ENCODE measurements around the gene IQSEC3.
"Not testable (repeated sequence)": the region's sequence is repeated elsewhere in the genome, so short reads cannot be mapped to it uniquely, and the experiment has no call there.

Gene IQSEC3

GRCh38 chr12:66428-66781 lies at the start of gene IQSEC3:
Gene IQSEC3 (plus strand): TSS chr12:66767. CDS start chr12:66883, 116 bp downstream.
- not testable (repeated sequence) for H3K36me3 ChIP-seq (ENCODE audit: insufficient read depth, low read length); H3K9me2 ChIP-seq (replicated peaks; ENCODE audit: low read depth, low read length); H3K9me3 ChIP-seq (ENCODE audit: insufficient read depth, low read depth, low read length); H2AFZ ChIP-seq (ENCODE audit: low read length); H3K9ac ChIP-seq (ENCODE audit: low read depth, low read length, poor library complexity, severe bottlenecking); H3K4me2 ChIP-seq (ENCODE audit: low read depth, low read length, poor library complexity, severe bottlenecking); H3K4me3 ChIP-seq (ENCODE audit: low read length, poor library complexity, severe bottlenecking); H3K79me2 ChIP-seq (ENCODE audit: insufficient read depth, low read length); H3F3A ChIP-seq (ENCODE audit: low read depth); H3K27me3 ChIP-seq (ENCODE audit: insufficient read depth, low read length, poor library complexity, severe bottlenecking); H4K20me1 ChIP-seq (ENCODE audit: insufficient read depth, low read length, poor library complexity, severe bottlenecking); H3K4me1 ChIP-seq (ENCODE audit: insufficient read depth, low read length, poor library complexity, severe bottlenecking)

- not testable (repeated sequence) for H3K9ac ChIP-seq (ENCODE audit: low read depth, low read length, poor library complexity, severe bottlenecking); H4K20me1 ChIP-seq (ENCODE audit: insufficient read depth, low read length, poor library complexity, severe bottlenecking); H3K4me2 ChIP-seq (ENCODE audit: low read depth, low read length, poor library complexity, severe bottlenecking); H3K9me2 ChIP-seq (replicated peaks; ENCODE audit: low read depth, low read length); H3K79me2 ChIP-seq (ENCODE audit: insufficient read depth, low read length); H3K36me3 ChIP-seq (ENCODE audit: insufficient read depth, low read length); H2AFZ ChIP-seq (ENCODE audit: low read length); H3K4me3 ChIP-seq (ENCODE audit: low read length, poor library complexity, severe bottlenecking); H3K9me3 ChIP-seq (ENCODE audit: insufficient read depth, low read depth, low read length); H3K27me3 ChIP-seq (ENCODE audit: insufficient read depth, low read length, poor library complexity, severe bottlenecking); H3F3A ChIP-seq (ENCODE audit: low read depth)
- H3K4me1 ChIP-seq (ENCODE audit: insufficient read depth, low read length, poor library complexity, severe bottlenecking), result peaks cover 11% of the 10 kb centered on the region
Measured at GRCh38 chr12:17370-18340, 48.9 kb upstream of the IQSEC3 start.

DNA sequence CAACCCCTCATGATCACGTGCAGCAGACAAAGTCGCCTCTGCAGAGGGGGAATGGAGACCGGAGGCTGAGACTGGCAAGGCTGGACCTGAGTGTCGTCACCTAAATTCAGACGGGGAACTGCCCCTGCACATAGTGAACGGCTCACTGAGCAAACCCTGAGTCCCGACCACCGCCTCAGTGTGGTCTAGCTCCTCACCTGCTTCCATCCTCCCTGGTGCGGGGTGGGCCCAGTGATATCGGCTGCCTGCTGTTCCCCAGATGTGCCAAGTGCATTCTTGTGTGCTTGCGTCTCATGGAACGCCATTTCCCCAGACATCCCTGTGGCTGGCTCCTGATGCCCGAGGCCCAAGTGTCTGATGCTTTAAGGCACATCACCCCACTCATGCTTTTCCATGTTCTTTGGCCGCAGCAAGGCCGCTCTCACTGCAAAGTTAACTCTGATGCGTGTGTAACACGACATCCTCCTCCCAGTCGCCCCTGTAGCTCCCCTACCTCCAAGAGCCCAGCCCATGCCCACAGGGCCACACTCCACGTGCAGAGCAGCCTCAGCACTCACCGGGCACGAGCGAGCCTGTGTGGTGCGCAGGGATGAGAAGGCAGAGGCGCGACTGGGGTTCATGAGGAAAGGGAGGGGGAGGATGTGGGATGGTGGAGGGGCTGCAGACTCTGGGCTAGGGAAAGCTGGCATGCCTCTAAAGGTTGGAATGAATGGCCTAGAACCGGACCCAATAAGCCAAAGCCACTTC lies 47.6 kb upstream of the IQSEC3 start:
- H3K79me2 ChIP-seq (ENCODE audit: insufficient read depth, low read length); H3F3A ChIP-seq (ENCODE audit: low read depth); H3K27me3 ChIP-seq (ENCODE audit: insufficient read depth, low read length, poor library complexity, severe bottlenecking); H2AFZ ChIP-seq (ENCODE audit: low read length); H3K9me2 ChIP-seq (replicated peaks; ENCODE audit: low read depth, low read length); H3K36me3 ChIP-seq (ENCODE audit: insufficient read depth, low read length); H4K20me1 ChIP-seq (ENCODE audit: insufficient read depth, low read length, poor library complexity, severe bottlenecking); H3K4me3 ChIP-seq (ENCODE audit: low read length, poor library complexity, severe bottlenecking); H3K9me3 ChIP-seq (ENCODE audit: insufficient read depth, low read depth, low read length); H3K9ac ChIP-seq (ENCODE audit: low read depth, low read length, poor library complexity, severe bottlenecking); H3K4me2 ChIP-seq (ENCODE audit: low read depth, low read length, poor library complexity, severe bottlenecking): not testable (repeated sequence)
- peaks cover 12% of the 10 kb centered on the region for H3K4me1 ChIP-seq (ENCODE audit: insufficient read depth, low read length, poor library complexity, severe bottlenecking)

GRCh38 chr12:19906-20305 lies 46.7 kb upstream of the IQSEC3 start:
- H2AFZ ChIP-seq (ENCODE audit: low read length); H3K79me2 ChIP-seq (ENCODE audit: insufficient read depth, low read length); H3K9me2 ChIP-seq (replicated peaks; ENCODE audit: low read depth, low read length); H3K36me3 ChIP-seq (ENCODE audit: insufficient read depth, low read length); H3K4me3 ChIP-seq (ENCODE audit: low read length, poor library complexity, severe bottlenecking); H4K20me1 ChIP-seq (ENCODE audit: insufficient read depth, low read length, poor library complexity, severe bottlenecking); H3F3A ChIP-seq (ENCODE audit: low read depth); H3K9me3 ChIP-seq (ENCODE audit: insufficient read depth, low read depth, low read length); H3K4me2 ChIP-seq (ENCODE audit: low read depth, low read length, poor library complexity, severe bottlenecking); H3K27me3 ChIP-seq (ENCODE audit: insufficient read depth, low read length, poor library complexity, severe bottlenecking); H3K9ac ChIP-seq (ENCODE audit: low read depth, low read length, poor library complexity, severe bottlenecking): not testable (repeated sequence)
- peaks cover 12% of the 10 kb centered on the region for H3K4me1 ChIP-seq (ENCODE audit: insufficient read depth, low read length, poor library complexity, severe bottlenecking)

GRCh38 chr12:20757-21156 lies 45.8 kb upstream of the IQSEC3 start:
- Histone ChIP-seq H3K4me1 (ENCODE audit: insufficient read depth, low read length, poor library complexity, severe bottlenecking) (peaks cover 12% of the 10 kb centered on the region), H4K20me1 (ENCODE audit: insufficient read depth, low read length, poor library complexity, severe bottlenecking) (no peaks in the 10 kb centered on the region)

More at GRCh38 chr12:20757-21156, 45.8 kb upstream of the IQSEC3 start:
- H3K9me2 ChIP-seq (replicated peaks; ENCODE audit: low read depth, low read length), result no peaks in the 10 kb centered on the region
- no peak overlapping the region for H3K4me2 ChIP-seq (ENCODE audit: low read depth, low read length, poor library complexity, severe bottlenecking)
- H3K9ac ChIP-seq (ENCODE audit: low read depth, low read length, poor library complexity, severe bottlenecking), result no peak overlapping the region
- H3F3A ChIP-seq (ENCODE audit: low read depth), result no peaks in the 10 kb centered on the region
- no peak for TF ChIP-seq EZH2phosphoT487 (IDR thresholded peaks at IDR 0.05; ENCODE audit: borderline replicate concordance)
- TF ChIP-seq CTCF (conservative IDR thresholded peaks at IDR 0.05; ENCODE audit: low read length), result no peak
- no peaks in the 10 kb centered on the region for H3K27me3 ChIP-seq (ENCODE audit: insufficient read depth, low read length, poor library complexity, severe bottlenecking)
- H3K79me2 ChIP-seq (ENCODE audit: insufficient read depth, low read length), result no peaks in the 10 kb centered on the region
- no peak overlapping the region for H2AFZ ChIP-seq (ENCODE audit: low read length)
- H3K36me3 ChIP-seq (ENCODE audit: insufficient read depth, low read length), result no peaks in the 10 kb centered on the region; the same call in 1 of the 2 replicates
- no peaks in the 10 kb centered on the region for H3K9me3 ChIP-seq (ENCODE audit: insufficient read depth, low read depth, low read length)
- no peak overlapping the region for H3K4me3 ChIP-seq (ENCODE audit: low read length, poor library complexity, severe bottlenecking)

Data from Loucy (cell line).